GM10266 (cell line): Measurements from ENCODE around the gene RNF224.

ENCODE experiments used
- DNase-seq: peaks from one replicate; pipeline ENCODE4 v3.0.0; 2012; ENCODE audit errors: extremely low spot score
- CTCF ChIP-seq: IDR thresholded peaks from 2 replicates; pipeline ENCODE4 v1.5.1; 2012; ENCODE audit warnings: mild to moderate bottlenecking, low read depth; ENCODE audit not compliant: control insufficient read depth, insufficient read depth; ENCODE audit errors: missing control alignments

RNF224 gene

GRCh38 chr9:137225699-137226331, 1.5 kb upstream of the RNF224 start:
- TF ChIP-seq CTCF, result no peak
- no peak for DNase-seq

GRCh38 chr9:137226338-137227053, 806 bp upstream of the RNF224 start:
- no peak for TF ChIP-seq CTCF
- DNase-seq, result no peak

GRCh38 chr9:137227853-137228505, 677 bp downstream of the RNF224 start:
- DNase-seq, result no peak
- no peak for TF ChIP-seq CTCF

GRCh38 chr9:137228506-137228967, 1.2 kb downstream of the RNF224 start:
- no peak for TF ChIP-seq CTCF
- DNase-seq, result no peak

- DNase-seq, result no peak
- TF ChIP-seq CTCF, result no peak
Observed at GRCh38 chr9:137228968-137229896, 1.9 kb downstream of the RNF224 start.

GRCh38 chr9:137229903-137230704, 2.8 kb downstream of the RNF224 start:
- TF ChIP-seq CTCF, result no peak
- no peak for DNase-seq
